GM23338 (cell line): Measurements from ENCODE around the gene MPP4.

Experiments used
- CREB1 ChIP-seq: fragments of 250-450 bp; sonication (Bioruptor Pico); IDR thresholded peaks from 2 replicates; pipeline ENCODE4 v1.5.0; 2020; ENCODE audit warnings: low read depth, mild to moderate bottlenecking, moderate library complexity
- CTCF ChIP-seq, 2 experiments: fragments of 200-600 bp in 1 of 2; sonication (generic) in 1 of 2; conservative IDR thresholded peaks; 2 replicates each; pipeline versions ENCODE4 v1.5.1 to v1.6.1; 2016 to 2017; ENCODE audit warnings: antibody characterized with exemption in 2 of 2, low read depth in 2 of 2, mild to moderate bottlenecking in 2 of 2, moderate library complexity in 1 of 2
- EZH2 ChIP-seq: fragments of 200-600 bp; sonication (generic); IDR thresholded peaks from one replicate; pipeline ENCODE4 v1.8.0; 2017; ENCODE audit warnings: antibody characterized with exemption, mild to moderate bottlenecking, low read depth; ENCODE audit not compliant: unreplicated experiment
- EZH2phosphoT487 ChIP-seq: fragments of 200-600 bp; sonication (generic); IDR thresholded peaks from one replicate; pipeline ENCODE4 v1.8.1; 2018; ENCODE audit warnings: antibody characterized with exemption; ENCODE audit not compliant: unreplicated experiment
- JUNB ChIP-seq: IDR thresholded peaks from one replicate; pipeline ENCODE4 v1.6.1; 2016; ENCODE audit warnings: antibody characterized with exemption; ENCODE audit not compliant: unreplicated experiment
- POLR2AphosphoS5 ChIP-seq: IDR thresholded peaks from 2 replicates; pipeline ENCODE4 v1.6.1; 2016; ENCODE audit warnings: antibody characterized with exemption, low read depth
- STAT1 ChIP-seq: IDR thresholded peaks from one replicate; pipeline ENCODE4 v1.6.1; 2016; ENCODE audit warnings: antibody characterized with exemption; ENCODE audit not compliant: unreplicated experiment
- TF ChIP-seq, protein P1 (sequence below): IDR thresholded peaks from one replicate; pipeline ENCODE4 v1.6.1; 2018; ENCODE audit warnings: antibody characterized with exemption; ENCODE audit not compliant: unreplicated experiment
- TF ChIP-seq, protein P2 (sequence below): IDR thresholded peaks from 2 replicates; pipeline ENCODE4 v1.6.1; 2016; ENCODE audit warnings: antibody characterized with exemption
- TF ChIP-seq, protein P3 (sequence below): fragments of 250-450 bp; sonication (Bioruptor Pico); IDR thresholded peaks from 2 replicates; pipeline ENCODE4 v1.5.0; 2020; ENCODE audit warnings: mild to moderate bottlenecking, moderate library complexity

GRCh38 chr2:201746551-201746950 is 48.1 kb upstream of the MPP4 start:
- TF ChIP-seq CTCF (conservative IDR thresholded peaks at IDR 0.05; ENCODE audit: low read depth in 2 of 2) (no peak), POLR2AphosphoS5 (no peak), EZH2 (no peak), CREB1 (no peak), EZH2phosphoT487 (no peak), JUNB (no peak), STAT1 (no peak)
- TF ChIP-seq, protein P1, sequence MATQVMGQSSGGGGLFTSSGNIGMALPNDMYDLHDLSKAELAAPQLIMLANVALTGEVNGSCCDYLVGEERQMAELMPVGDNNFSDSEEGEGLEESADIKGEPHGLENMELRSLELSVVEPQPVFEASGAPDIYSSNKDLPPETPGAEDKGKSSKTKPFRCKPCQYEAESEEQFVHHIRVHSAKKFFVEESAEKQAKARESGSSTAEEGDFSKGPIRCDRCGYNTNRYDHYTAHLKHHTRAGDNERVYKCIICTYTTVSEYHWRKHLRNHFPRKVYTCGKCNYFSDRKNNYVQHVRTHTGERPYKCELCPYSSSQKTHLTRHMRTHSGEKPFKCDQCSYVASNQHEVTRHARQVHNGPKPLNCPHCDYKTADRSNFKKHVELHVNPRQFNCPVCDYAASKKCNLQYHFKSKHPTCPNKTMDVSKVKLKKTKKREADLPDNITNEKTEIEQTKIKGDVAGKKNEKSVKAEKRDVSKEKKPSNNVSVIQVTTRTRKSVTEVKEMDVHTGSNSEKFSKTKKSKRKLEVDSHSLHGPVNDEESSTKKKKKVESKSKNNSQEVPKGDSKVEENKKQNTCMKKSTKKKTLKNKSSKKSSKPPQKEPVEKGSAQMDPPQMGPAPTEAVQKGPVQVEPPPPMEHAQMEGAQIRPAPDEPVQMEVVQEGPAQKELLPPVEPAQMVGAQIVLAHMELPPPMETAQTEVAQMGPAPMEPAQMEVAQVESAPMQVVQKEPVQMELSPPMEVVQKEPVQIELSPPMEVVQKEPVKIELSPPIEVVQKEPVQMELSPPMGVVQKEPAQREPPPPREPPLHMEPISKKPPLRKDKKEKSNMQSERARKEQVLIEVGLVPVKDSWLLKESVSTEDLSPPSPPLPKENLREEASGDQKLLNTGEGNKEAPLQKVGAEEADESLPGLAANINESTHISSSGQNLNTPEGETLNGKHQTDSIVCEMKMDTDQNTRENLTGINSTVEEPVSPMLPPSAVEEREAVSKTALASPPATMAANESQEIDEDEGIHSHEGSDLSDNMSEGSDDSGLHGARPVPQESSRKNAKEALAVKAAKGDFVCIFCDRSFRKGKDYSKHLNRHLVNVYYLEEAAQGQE, result no peak
- TF ChIP-seq, protein P2, sequence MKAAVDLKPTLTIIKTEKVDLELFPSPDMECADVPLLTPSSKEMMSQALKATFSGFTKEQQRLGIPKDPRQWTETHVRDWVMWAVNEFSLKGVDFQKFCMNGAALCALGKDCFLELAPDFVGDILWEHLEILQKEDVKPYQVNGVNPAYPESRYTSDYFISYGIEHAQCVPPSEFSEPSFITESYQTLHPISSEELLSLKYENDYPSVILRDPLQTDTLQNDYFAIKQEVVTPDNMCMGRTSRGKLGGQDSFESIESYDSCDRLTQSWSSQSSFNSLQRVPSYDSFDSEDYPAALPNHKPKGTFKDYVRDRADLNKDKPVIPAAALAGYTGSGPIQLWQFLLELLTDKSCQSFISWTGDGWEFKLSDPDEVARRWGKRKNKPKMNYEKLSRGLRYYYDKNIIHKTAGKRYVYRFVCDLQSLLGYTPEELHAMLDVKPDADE, result no peak
- TF ChIP-seq, protein P3, sequence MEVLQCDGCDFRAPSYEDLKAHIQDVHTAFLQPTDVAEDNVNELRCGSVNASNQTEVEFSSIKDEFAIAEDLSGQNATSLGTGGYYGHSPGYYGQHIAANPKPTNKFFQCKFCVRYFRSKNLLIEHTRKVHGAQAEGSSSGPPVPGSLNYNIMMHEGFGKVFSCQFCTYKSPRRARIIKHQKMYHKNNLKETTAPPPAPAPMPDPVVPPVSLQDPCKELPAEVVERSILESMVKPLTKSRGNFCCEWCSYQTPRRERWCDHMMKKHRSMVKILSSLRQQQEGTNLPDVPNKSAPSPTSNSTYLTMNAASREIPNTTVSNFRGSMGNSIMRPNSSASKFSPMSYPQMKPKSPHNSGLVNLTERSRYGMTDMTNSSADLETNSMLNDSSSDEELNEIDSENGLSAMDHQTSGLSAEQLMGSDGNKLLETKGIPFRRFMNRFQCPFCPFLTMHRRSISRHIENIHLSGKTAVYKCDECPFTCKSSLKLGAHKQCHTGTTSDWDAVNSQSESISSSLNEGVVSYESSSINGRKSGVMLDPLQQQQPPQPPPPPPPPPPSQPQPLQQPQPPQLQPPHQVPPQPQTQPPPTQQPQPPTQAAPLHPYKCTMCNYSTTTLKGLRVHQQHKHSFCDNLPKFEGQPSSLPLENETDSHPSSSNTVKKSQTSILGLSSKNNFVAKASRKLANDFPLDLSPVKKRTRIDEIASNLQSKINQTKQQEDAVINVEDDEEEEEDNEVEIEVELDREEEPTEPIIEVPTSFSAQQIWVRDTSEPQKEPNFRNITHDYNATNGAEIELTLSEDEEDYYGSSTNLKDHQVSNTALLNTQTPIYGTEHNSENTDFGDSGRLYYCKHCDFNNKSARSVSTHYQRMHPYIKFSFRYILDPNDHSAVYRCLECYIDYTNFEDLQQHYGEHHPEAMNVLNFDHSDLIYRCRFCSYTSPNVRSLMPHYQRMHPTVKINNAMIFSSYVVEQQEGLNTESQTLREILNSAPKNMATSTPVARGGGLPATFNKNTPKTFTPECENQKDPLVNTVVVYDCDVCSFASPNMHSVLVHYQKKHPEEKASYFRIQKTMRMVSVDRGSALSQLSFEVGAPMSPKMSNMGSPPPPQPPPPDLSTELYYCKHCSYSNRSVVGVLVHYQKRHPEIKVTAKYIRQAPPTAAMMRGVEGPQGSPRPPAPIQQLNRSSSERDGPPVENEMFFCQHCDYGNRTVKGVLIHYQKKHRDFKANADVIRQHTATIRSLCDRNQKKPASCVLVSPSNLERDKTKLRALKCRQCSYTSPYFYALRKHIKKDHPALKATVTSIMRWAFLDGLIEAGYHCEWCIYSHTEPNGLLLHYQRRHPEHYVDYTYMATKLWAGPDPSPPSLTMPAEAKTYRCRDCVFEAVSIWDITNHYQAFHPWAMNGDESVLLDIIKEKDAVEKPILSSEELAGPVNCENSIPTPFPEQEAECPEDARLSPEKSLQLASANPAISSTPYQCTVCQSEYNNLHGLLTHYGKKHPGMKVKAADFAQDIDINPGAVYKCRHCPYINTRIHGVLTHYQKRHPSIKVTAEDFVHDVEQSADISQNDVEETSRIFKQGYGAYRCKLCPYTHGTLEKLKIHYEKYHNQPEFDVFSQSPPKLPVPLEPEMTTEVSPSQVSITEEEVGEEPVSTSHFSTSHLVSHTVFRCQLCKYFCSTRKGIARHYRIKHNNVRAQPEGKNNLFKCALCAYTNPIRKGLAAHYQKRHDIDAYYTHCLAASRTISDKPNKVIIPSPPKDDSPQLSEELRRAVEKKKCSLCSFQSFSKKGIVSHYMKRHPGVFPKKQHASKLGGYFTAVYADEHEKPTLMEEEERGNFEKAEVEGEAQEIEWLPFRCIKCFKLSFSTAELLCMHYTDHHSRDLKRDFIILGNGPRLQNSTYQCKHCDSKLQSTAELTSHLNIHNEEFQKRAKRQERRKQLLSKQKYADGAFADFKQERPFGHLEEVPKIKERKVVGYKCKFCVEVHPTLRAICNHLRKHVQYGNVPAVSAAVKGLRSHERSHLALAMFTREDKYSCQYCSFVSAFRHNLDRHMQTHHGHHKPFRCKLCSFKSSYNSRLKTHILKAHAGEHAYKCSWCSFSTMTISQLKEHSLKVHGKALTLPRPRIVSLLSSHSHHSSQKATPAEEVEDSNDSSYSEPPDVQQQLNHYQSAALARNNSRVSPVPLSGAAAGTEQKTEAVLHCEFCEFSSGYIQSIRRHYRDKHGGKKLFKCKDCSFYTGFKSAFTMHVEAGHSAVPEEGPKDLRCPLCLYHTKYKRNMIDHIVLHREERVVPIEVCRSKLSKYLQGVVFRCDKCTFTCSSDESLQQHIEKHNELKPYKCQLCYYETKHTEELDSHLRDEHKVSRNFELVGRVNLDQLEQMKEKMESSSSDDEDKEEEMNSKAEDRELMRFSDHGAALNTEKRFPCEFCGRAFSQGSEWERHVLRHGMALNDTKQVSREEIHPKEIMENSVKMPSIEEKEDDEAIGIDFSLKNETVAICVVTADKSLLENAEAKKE (CRISPR knock-in tag), result no peak
